ENCODE data around the gene NR4A1. TPM values are rescaled to one million over a fixed set of nuclear protein-coding genes. Genes with fewer than 3 reads are reported as not detected.

NR4A1 gene
- 100 to 1,000 TPM; 112 to 468 TPM for total RNA-seq

DNA sequence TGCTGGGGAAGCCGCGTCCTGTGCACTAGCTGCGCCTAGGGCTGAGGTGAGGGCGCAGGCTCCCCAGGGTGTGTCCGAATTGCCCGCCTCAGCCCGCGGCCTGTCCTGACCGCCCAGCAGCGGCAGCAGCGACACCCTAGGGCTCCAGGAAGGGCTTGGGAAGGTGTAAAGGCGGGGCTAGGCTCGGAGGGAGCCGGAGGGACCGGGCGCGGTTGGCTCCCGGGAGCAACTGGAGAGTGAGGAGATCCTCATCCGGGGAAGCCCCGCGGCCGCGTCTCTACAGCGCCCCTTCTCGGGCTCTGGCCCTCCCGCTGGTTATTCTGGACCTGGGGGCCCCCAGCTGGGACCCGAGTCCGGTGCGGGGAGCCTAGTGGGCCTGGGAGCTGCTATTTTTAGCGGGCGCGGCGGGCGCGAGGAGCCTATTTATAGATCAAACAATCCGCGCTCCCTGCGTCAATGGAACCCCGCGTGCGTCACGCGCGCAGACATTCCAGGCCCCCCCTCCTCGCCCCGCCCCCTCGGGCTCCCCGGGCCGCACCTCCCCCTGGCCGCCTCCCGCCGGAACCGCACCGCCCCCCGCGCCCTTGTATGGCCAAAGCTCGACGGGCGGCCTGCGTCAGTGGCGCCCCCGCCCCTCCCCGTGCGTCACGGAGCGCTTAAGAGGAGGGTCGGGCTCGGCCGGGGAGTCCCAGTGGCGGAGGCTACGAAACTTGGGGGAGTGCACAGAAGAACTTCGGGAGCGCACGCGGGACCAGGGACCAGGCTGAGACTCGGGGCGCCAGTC, at the start of gene NR4A1:
Gene NR4A1, plus strand, starts transcription at position 685 of the 784 bp plus-strand sequence. CDS start 2,887 bp downstream, outside the sequence.
- ATAC-seq (ENCODE audit: insufficient number of reproducible peaks, low FRiP score, low read depth) (peak; percentile 66), DNase-seq (ENCODE audit: low spot score) (peak; percentile 98)
- peak within 1 kb of the TSS; percentile 95 to 100 for H3K27ac ChIP-seq
- peak within 1 kb of the TSS; percentile 90 for H3K4me3 ChIP-seq
- H3K9me3 ChIP-seq, result no peaks in the 10 kb centered on the region
- H3K36me3 ChIP-seq, result peaks cover 5% of the 10 kb centered on the region
- no peaks in the 10 kb centered on the region for H3K27me3 ChIP-seq (replicated peaks; ENCODE audit: insufficient read depth)
- TF ChIP-seq, protein P1, sequence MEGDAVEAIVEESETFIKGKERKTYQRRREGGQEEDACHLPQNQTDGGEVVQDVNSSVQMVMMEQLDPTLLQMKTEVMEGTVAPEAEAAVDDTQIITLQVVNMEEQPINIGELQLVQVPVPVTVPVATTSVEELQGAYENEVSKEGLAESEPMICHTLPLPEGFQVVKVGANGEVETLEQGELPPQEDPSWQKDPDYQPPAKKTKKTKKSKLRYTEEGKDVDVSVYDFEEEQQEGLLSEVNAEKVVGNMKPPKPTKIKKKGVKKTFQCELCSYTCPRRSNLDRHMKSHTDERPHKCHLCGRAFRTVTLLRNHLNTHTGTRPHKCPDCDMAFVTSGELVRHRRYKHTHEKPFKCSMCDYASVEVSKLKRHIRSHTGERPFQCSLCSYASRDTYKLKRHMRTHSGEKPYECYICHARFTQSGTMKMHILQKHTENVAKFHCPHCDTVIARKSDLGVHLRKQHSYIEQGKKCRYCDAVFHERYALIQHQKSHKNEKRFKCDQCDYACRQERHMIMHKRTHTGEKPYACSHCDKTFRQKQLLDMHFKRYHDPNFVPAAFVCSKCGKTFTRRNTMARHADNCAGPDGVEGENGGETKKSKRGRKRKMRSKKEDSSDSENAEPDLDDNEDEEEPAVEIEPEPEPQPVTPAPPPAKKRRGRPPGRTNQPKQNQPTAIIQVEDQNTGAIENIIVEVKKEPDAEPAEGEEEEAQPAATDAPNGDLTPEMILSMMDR (IDR thresholded peaks at IDR 0.05), result no peak
- H3K4me1 ChIP-seq (ENCODE audit: control insufficient read depth in 1 of 2, low read depth in 2 of 2), result peaks cover 10 to 23% of the 10 kb centered on the region in 2 donors

DNA sequence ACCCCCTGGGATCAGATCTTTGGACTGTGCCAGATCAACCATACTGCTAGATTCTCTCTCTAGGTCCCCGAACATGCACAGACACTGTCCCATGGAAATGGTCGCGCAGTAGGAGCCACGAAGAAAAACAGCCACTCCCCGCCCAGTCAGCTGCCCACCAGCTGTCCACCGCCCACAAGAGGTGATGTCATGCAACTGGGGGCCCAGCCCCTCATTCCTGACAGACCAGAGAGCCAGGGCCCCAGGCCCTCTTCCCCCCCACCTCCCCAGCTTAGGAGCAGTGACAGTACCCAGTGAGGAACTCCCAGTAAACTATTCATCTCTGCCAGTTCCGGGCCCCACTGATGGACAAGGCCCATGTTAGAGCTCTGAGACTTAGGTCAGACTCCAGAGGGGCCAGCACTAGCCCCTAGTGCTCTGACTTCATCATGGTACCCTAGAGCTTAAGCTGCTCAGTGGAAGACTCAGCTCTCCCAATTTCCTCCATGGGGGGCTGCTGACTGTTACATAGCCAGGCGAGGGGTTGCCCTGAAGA, 48.2 kb upstream of the NR4A1 start:
- Histone ChIP-seq H3K27me3 (replicated peaks; ENCODE audit: insufficient read depth) (no peaks in the 10 kb centered on the region), H3K27ac (no peak overlapping the region), H3K4me3 (no peak overlapping the region), H3K4me1 (ENCODE audit: control insufficient read depth in 1 of 2, low read depth in 2 of 2) (peaks cover 2 to 11% of the 10 kb centered on the region in 2 donors), H3K36me3 (no peaks in the 10 kb centered on the region), H3K9me3 (no peaks in the 10 kb centered on the region)
- DNase-seq (ENCODE audit: low spot score) (no peak), ATAC-seq (ENCODE audit: insufficient number of reproducible peaks, low FRiP score, low read depth) (no peak)
- TF ChIP-seq, protein P1 (IDR thresholded peaks at IDR 0.05), result no peak

DNA sequence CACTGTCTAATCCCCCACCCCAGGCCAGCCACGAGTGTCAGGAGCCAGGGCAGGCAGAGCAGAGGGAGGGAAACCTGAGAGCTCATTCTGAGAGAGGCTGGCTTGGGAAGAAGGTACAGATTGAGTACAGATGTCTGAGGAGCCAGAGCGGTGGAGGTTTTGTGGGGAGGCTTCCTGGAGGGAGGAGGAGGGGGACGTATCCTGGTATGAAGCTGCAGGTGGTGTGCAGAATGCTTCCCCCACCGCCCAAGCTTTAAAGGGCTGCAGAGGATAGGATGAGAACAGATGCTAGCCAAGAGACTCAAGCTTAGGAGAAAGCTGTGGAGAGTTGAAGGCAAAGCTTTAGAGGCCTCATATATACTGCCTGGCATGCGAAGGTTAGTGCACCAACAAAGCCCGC, 47.7 kb upstream of the NR4A1 start:
- Histone ChIP-seq H3K4me1 (ENCODE audit: control insufficient read depth in 1 of 2, low read depth in 2 of 2) (peaks cover 2 to 12% of the 10 kb centered on the region in 2 donors), H3K4me3 (no peak overlapping the region), H3K27me3 (replicated peaks; ENCODE audit: insufficient read depth) (no peaks in the 10 kb centered on the region), H3K9me3 (no peaks in the 10 kb centered on the region), H3K27ac (no peak overlapping the region), H3K36me3 (no peaks in the 10 kb centered on the region)
- ATAC-seq (ENCODE audit: insufficient number of reproducible peaks, low FRiP score, low read depth) (no peak), DNase-seq (ENCODE audit: low spot score) (no peak)
- TF ChIP-seq, protein P1 (IDR thresholded peaks at IDR 0.05), result no peak

DNA sequence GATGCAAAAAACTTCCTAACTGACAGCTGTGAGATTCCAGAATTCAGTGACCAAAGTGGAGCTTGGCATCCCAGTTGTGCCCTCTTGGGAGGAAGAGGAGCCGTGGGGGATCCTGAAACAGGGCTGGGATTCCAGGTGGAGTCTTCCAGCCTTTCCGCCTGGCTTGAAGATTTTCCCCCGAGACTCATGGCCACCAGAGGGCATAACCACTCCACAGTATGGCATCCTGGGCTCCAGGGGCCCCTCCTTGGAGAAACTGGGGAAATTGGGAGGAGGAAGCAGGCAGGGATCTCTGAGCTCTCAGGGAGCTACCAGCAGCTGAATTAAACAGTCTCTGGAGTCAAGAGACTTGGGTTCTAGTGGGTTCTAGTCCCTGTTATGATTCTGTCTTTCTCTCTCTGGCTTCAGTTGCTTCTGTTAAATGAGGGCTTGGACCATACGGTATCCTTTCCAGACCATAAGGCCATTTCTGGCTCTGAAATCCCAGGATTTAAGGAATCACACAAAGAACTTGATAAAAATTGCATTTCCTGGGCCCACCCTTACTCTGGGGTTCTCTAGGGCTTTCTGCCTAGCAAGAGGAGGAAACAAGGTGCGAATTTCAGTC, 47.1 kb upstream of the NR4A1 start:
- Histone ChIP-seq H3K9me3 (no peaks in the 10 kb centered on the region), H3K4me3 (no peak overlapping the region), H3K36me3 (no peaks in the 10 kb centered on the region), H3K4me1 (ENCODE audit: control insufficient read depth in 1 of 2, low read depth in 2 of 2) (peaks cover 2 to 18% of the 10 kb centered on the region in 2 donors), H3K27ac (no peak overlapping the region), H3K27me3 (replicated peaks; ENCODE audit: insufficient read depth) (no peaks in the 10 kb centered on the region)
- no peak for ATAC-seq (ENCODE audit: insufficient number of reproducible peaks, low FRiP score, low read depth)
- TF ChIP-seq, protein P1 (IDR thresholded peaks at IDR 0.05), result peak; percentile 48
- DNase-seq (ENCODE audit: low spot score), result no peak

DNA sequence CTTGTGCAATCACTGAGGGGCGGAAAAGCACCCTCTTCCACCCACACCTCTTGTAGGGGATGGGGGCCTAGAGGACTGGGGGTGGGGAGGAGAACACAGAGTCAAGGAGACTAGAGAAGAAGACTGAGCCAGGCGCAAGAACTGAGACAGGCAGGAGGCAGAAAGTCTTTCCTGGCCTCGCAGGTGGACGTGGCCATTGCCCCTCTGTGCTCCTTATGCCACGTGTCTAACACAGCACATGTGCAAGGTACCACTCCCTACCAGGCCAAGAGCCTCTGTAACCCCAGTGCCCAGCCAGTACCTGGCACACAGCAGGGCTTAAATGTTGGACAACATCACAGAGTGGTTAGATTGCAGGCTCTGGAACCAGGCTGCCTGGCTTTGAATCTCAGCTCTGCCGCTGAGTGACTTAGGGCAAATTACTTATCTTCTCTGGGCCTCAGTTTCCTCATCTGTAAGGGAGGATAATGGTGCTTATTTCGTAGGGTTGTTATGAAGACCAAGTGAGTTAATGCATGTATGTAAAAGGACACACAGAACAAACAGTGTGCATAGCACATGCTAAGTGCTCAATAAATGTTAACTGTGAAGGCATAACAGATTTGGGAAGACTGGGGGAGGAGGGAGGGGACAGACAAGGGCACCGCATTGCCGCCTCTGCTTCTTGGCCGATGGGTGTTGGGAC, 45.9 kb upstream of the NR4A1 start:
- Histone ChIP-seq H3K4me1 (ENCODE audit: control insufficient read depth in 1 of 2, low read depth in 2 of 2) (peaks cover 3 to 27% of the 10 kb centered on the region in 2 donors), H3K27ac (no peak overlapping the region), H3K4me3 (no peak overlapping the region), H3K36me3 (no peaks in the 10 kb centered on the region), H3K27me3 (replicated peaks; ENCODE audit: insufficient read depth) (no peaks in the 10 kb centered on the region), H3K9me3 (no peaks in the 10 kb centered on the region)
- no peak for DNase-seq (ENCODE audit: low spot score)
- TF ChIP-seq, protein P1 (IDR thresholded peaks at IDR 0.05), result no peak
- no peak for ATAC-seq (ENCODE audit: insufficient number of reproducible peaks, low FRiP score, low read depth)

Data from thoracic aorta (tissue), 2 donors.